Right lobe of liver (tissue), 6 donors: ENCODE data around the gene TMEM269. TPM values are rescaled to one million over a fixed set of nuclear protein-coding genes. Genes with fewer than 3 reads are reported as not detected.

Source experiments
- ATAC-seq, 4 donors: fragments of 200-7000 bp; cut with Tn5 transposase; one replicate each; pipeline ENCODE4 v1.9.1; 2020; ENCODE audit warnings: mild to moderate bottlenecking in 4 of 4, moderate library complexity in 4 of 4
- DNase-seq, 3 donors: peaks; one replicate each; pipeline ENCODE4 v3.0.0-alpha.2; 2020
- H3K27ac ChIP-seq, 3 donors: fragments of 200-600 bp; one replicate each; pipeline ENCODE4 v1.8.0; 2022
- H3K27me3 ChIP-seq, 2 donors: fragments of 200-600 bp; one replicate each; pipeline ENCODE4 v1.8.0; 2022
- H3K36me3 ChIP-seq, 4 donors: fragments of 200-600 bp; sonication (generic) in 1 of 4; one replicate each; pipeline versions ENCODE4 v1.5.1 to v1.8.0; 2017 to 2022; ENCODE audit warnings: control low read depth in 1 of 4
- H3K4me1 ChIP-seq, 4 donors: fragments of 200-600 bp; sonication (generic) in 1 of 4; one replicate each; pipeline versions ENCODE4 v1.5.1 to v1.8.0; 2017 to 2022; ENCODE audit warnings: control low read depth in 1 of 4
- H3K4me3 ChIP-seq, 3 donors: fragments of 200-600 bp; one replicate each; pipeline ENCODE4 v1.8.0; 2022
- H3K9me3 ChIP-seq, 4 donors: fragments of 200-600 bp; sonication (generic) in 1 of 4; one replicate each; pipeline versions ENCODE4 v1.5.1 to v1.8.0; 2017 to 2022; ENCODE audit warnings: control low read depth in 1 of 4
- POLR2A ChIP-seq: fragments of 450-650 bp; IDR thresholded peaks from one replicate; pipeline ENCODE4 v1.6.1; 2017; ENCODE audit warnings: antibody characterized with exemption, mild to moderate bottlenecking
- WGBS: methylation state at CpG from one replicate; pipeline ENCODE4 v1.1.6; 2018; ENCODE audit warnings: low coverage, low lambda C conversion rate; ENCODE audit not compliant: insufficient coverage; ENCODE audit errors: missing lambda C conversion rate; 5-methylcytosine and 5-hydroxymethylcytosine counted together
- intact Hi-C, 2 donors: fragments of 100-400 bp; cut with DNase I; formaldehyde crosslinking; loops; one replicate each; pipeline versions ENCODE4 v1.11.2 to v1.14.1; 2022
- total RNA-seq, 6 experiments: library from RNA; depleted of rRNA in 2 of 6; stranded (reverse); fragments of >200 nt in 2 of 6; fragmentation: NEBNext Ultra II Directional in 3 of 6; extraction: Animal tissue kit (Norgen Biotek cat#: 25700) in 3 of 6; gene quantifications; one replicate each; pipeline versions ENCODE4 v1.1.0 to v1.2.4, GENCODE V29; 2016 to 2023
- TF ChIP-seq, protein P1 (sequence below), 4 donors: fragments of 200-600 bp in 3 of 4; fragments of 450-650 bp in 1 of 4; IDR thresholded peaks; one replicate each; pipeline versions ENCODE4 v1.5.1 to v1.8.0; 2016 to 2022; ENCODE audit warnings: antibody characterized with exemption in 4 of 4, mild to moderate bottlenecking in 2 of 4
- donor health status: DM: no; HTN: yes; CAD: no.
- donor health status: DM: no; HTN: no; CAD: no.
- donor health status: DM: no; HTN: no; CAD: no.
- donor health status: DM: no; HTN: yes; CAD: no.
- donor health status: DM: no; HTN: yes; CAD: no.

TMEM269 gene
- total RNA-seq, 6 experiments from 2014 or later = 0.07 TPM; not detected in 5

DNA sequence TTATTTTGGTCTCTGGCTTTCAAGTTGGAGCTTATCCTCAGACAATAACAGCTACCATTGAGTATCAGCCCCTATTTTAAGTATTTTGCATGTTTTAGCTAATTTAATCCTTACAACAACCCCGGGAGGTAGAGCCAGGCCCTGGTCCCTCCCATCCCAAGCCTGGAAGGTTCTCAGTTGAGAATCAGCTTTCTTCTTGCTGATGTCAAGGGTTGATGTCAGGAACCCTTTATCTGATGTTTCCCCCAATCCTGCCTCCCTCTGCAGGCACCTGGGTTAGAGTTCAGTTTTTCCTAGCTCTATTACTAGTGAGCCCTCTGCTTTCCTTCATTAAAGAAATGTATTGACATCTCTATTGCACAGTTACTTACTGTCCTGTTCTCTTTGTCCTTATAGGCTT is 36.0 kb downstream of the TMEM269 start:
- 67% methylated on average over 1 of the region's 1 CpG for WGBS
- peak overlapping the region in 1 of 3 donors; percentile 82 for H3K27ac ChIP-seq
- intact Hi-C loops = no loop called here
- no peaks in the 10 kb centered on the region for H3K9me3 ChIP-seq
- TF ChIP-seq, protein P1, sequence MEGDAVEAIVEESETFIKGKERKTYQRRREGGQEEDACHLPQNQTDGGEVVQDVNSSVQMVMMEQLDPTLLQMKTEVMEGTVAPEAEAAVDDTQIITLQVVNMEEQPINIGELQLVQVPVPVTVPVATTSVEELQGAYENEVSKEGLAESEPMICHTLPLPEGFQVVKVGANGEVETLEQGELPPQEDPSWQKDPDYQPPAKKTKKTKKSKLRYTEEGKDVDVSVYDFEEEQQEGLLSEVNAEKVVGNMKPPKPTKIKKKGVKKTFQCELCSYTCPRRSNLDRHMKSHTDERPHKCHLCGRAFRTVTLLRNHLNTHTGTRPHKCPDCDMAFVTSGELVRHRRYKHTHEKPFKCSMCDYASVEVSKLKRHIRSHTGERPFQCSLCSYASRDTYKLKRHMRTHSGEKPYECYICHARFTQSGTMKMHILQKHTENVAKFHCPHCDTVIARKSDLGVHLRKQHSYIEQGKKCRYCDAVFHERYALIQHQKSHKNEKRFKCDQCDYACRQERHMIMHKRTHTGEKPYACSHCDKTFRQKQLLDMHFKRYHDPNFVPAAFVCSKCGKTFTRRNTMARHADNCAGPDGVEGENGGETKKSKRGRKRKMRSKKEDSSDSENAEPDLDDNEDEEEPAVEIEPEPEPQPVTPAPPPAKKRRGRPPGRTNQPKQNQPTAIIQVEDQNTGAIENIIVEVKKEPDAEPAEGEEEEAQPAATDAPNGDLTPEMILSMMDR (IDR thresholded peaks at IDR 0.05) = no peak
- TF ChIP-seq POLR2A = no peak
- ATAC-seq (no peak), DNase-seq (no peak)
- H3K4me3 ChIP-seq = no peak overlapping the region
- peaks cover 0 to 69% (median 28%) of the 10 kb centered on the region in 4 donors for H3K4me1 ChIP-seq
- H3K27me3 ChIP-seq = no peaks in the 10 kb centered on the region
- no peaks in the 10 kb centered on the region for H3K36me3 ChIP-seq

DNA sequence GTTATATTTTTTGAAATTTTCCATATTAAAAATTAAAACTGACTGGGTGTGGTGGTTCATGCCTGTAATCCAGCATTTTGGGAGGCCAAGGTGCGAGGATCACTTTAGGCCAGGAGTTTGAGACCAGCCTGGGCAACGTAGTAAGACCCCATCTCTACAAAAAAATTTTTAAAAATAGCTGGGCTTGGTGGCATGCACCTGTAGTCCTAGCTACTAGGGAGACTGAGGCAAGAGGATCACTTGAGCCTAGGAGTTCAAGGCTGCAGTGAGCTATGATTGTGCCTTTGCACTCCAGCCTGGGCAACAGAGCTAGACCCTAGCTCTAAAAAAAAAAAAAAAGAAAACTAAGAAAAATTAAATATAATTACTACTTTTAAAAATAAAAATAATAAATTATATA is 36.9 kb downstream of the TMEM269 start:
- no peaks in the 10 kb centered on the region for H3K36me3 ChIP-seq
- 97% methylated on average over 2 of the region's 2 CpGs for WGBS
- intact Hi-C loops = no loop called here
- no peaks in the 10 kb centered on the region for H3K9me3 ChIP-seq
- H3K4me3 ChIP-seq = no peak overlapping the region
- H3K27ac ChIP-seq = peak overlapping the region in 2 of 3 donors; percentile 27 to 82
- H3K27me3 ChIP-seq = no peaks in the 10 kb centered on the region
- ATAC-seq = no peak
- no peak for DNase-seq
- peaks cover 0 to 72% (median 26%) of the 10 kb centered on the region in 4 donors for H3K4me1 ChIP-seq
- TF ChIP-seq POLR2A = no peak
- TF ChIP-seq, protein P1 (IDR thresholded peaks at IDR 0.05) = no peak

DNA sequence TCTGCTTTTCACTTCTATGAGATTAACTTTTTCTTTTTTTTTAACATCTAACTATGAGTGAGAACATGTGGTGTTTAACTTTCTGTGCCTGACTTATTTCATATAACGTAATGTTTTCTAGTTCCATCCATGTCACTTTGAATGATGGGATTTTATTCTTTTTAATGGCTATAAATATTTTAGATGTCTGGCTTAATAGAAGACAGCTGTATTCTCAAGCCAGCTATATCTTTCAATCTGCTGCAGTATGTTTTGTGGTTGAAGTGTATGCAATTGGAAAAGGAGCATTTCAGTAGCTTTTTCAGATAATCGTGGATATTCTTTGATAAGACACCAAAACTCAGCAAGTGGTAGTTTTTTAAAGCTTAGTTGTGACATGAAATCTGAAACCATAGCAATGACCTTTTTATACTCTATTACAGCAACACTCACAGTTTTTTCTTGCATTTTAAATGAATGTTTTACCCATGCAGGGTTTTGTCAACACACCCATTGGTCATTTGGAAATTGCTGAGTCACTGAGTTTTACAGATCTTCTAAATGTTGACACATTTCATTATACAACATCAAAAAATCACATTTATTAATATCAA is 38.1 kb downstream of the TMEM269 start:
- DNase-seq = no peak
- Histone ChIP-seq H3K9me3 (no peaks in the 10 kb centered on the region), H3K27me3 (no peaks in the 10 kb centered on the region), H3K36me3 (peaks cover 0 to under 1% (median 0%) of the 10 kb centered on the region in 4 donors), H3K4me3 (no peak overlapping the region), H3K27ac (peak overlapping the region; percentile 27 to 82 (median 29)), H3K4me1 (peaks cover 0 to 72% (median 26%) of the 10 kb centered on the region in 4 donors)
- peak; percentile 56 to 69 (median 57) for ATAC-seq
- intact Hi-C loops = no loop called here
- WGBS = 14% methylated on average over 2 of the region's 2 CpGs
- TF ChIP-seq POLR2A = no peak
- TF ChIP-seq, protein P1 (IDR thresholded peaks at IDR 0.05) = no peak

DNA sequence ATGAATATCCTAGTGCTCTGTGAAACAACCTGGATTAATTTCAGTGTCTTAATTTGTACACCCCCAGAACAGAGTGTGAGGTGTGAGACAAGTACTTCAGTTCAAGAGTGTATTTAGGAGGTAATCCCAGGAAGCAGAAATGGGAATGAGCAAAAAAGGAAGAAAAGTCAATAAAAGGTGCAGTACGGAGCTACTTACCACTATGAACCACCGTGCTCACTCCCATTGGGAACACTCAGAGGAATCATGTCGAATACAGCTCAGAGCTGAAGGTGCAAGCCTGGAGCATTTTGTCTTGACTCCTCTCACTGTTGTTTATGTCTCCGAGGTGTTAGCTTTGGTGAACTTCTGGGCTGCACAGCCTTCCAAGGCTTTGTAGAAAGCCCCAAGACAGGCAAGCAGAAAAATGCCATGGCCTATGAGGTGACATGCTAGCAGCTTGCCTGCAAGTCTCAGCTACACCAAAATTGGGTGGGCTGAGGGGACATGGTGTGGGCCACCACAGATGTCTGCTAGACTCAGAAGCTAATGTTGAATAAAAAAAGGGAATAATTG is 39.8 kb downstream of the TMEM269 start:
- DNase-seq (no peak), ATAC-seq (no peak)
- Histone ChIP-seq H3K27ac (no peak overlapping the region), H3K4me3 (no peak overlapping the region), H3K36me3 (peaks cover 0 to 3% (median 0%) of the 10 kb centered on the region in 4 donors), H3K4me1 (peaks cover 0 to 61% (median 20%) of the 10 kb centered on the region in 4 donors), H3K27me3 (no peaks in the 10 kb centered on the region), H3K9me3 (no peaks in the 10 kb centered on the region)
- TF ChIP-seq, protein P1 (IDR thresholded peaks at IDR 0.05) = no peak
- no peak for TF ChIP-seq POLR2A
- WGBS = 80% methylated on average over 3 of the region's 4 CpGs
- intact Hi-C loops = no loop called here
